GM04504 (cell line): Measurements from ENCODE around the gene PIP4K2C.
"Not testable (repeated sequence)": the region's sequence is repeated elsewhere in the genome, so short reads cannot be mapped to it uniquely, and the experiment has no call there.

Experiments used
- DNase-seq: peaks from one replicate; pipeline ENCODE4 v3.0.0-alpha.2; 2012; ENCODE audit warnings: low read depth

The PIP4K2C gene

GRCh38 chr12:57636731-57637130 is 45.7 kb downstream of the PIP4K2C start:
- DNase-seq: not testable (repeated sequence)

DNA sequence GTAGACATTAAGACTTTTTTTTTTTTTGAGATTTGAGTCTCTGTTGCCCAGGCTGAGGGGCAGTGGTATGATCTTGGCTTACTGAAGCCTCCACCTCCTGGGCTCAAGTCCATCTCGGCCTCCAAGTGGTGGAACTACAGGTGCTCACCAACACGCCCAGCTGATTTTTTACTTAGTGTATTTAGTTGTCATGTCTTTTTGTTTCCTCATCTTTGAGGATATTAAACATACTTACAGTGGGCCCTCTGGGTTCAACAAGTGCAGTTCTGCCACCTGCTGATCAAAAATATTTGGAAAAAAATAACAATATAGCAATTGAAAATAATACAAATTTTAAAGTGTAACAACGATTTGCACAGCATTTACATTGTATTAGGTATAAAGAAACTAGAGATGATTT is 46.4 kb downstream of the PIP4K2C start:
- DNase-seq: no peak

GRCh38 chr12:57638096-57638495 is 47.1 kb downstream of the PIP4K2C start:
- DNase-seq: no peak

DNA sequence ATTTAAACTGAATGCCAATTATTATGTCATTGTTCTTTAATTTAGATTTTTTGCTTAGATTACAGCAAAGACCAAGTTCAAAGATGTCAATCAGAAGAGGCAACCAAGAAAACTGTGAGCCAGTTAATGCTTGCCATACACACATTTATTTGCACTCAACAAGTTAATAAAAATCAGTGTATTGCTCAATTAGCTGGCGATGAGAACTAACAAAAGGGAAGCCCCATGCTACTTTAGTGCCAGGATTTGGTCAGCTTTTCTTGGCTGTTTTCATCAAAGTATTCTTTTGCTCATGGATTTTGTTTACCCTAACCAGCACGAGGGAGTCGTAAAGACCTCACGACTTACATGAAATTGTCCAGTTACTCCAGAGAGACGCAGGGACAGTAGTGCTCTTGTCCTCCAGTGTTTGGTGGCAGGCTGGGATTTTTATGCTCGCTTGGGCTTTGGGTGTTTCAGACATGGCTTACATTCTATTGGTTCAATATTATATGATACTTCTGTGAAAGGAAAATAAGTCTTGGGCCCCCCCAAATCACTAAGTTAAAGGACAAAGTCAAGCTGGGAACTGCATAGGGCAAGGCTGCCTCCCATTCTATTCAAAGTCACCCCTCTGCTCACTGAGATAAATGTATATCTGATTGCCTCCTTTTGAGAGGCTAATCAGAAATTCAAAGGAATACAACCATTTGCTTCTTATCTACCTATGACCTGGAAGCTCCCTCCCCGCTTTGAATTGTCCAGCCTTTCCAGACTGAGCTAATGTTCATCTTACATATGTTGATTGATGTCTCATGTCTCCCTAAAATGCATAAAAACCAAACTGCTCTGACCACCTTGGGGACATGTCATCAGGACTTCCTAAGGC is 49.4 kb downstream of the PIP4K2C start:
- DNase-seq: no peak

DNA sequence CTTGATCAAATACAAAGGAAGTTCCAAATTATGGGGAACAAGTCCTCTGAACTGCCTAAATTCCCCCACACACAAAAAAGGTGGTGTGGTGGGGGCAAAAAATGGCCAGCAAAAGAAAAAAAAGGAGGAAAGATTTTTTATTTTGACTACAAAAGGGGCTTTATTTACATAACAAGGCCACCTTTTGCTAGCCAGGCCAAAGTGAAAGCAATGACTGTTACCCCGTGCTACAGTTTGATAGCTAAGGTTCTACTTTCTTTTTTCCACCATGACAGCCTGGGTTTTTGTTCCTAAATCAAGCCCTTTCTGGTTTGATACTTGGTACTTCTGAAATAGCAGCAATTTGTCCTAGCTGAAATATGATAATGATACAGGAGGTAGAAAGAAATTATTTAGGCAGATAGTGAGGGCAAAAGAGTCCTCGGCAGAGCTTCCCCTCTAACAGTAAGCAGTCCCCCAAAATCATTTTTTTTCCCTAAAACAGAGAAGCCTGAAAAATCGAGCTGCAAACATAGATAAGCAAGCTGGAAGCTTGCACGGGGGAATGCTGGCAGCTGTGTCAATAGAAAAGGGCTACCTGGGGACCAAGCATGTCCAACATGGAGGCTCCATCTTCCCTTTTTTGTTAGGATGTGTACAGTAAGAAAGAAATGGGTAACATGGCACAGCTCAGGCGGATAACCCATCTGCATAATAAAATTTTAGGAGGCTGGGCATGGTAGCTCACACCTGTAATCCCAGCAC is 50.9 kb downstream of the PIP4K2C start:
- no peak for DNase-seq

GRCh38 chr12:57645990-57646658 is 55.1 kb downstream of the PIP4K2C start:
- not testable (repeated sequence) for DNase-seq

DNA sequence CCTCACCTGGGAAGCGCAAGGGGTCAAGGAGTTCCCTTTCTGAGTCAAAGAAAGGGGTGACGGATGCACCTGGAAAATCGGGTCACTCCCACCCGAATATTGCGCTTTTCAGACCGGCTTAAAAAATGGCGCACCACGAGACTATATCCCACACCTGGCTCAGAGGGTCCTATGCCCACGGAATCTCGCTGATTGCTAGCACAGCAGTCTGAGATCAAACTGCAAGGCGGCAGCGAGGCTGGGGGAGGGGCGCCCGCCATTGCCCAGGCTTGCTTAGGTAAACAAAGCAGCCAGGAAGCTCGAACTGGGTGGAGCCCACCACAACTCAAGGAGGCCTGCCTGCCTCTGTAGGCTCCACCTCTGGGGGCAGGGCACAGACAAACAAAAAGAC is 55.7 kb downstream of the PIP4K2C start:
- not testable (repeated sequence) for DNase-seq
